ENCODE results near the gene MOBP. TPM values are rescaled to one million over a fixed set of nuclear protein-coding genes. Genes with fewer than 3 reads are reported as not detected.
A peak's percentile ranks its signal among the peaks of the same experiment; 100 is the strongest.

Gene MOBP, protein sequence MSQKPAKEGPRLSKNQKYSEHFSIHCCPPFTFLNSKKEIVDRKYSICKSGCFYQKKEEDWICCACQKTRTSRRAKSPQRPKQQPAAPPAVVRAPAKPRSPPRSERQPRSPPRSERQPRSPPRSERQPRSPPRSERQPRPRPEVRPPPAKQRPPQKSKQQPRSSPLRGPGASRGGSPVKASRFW
- total RNA-seq (2021; fragmentation: NEBNext Ultra II Directional; extraction: Animal tissue kit (Norgen Biotek cat#: 25700)) (0.10 and 0.50 TPM in 2 replicates), polyA plus RNA-seq (2011; rRNA removed) (0.06 and 0.24 TPM in 2 replicates), polyA minus RNA-seq (2011; rRNA and poly(A)+ RNA removed) (not detected in 2 replicates)
- 0.03 TPM for polyA plus RNA-seq (2011; cell fraction: cytosol; rRNA removed)
- 0.10 TPM for polyA plus RNA-seq (2011; cell fraction: nucleus; rRNA removed)
- 0.09 to 0.11 TPM in 2 of 4 replicates, not detected in the others for polyA plus RNA-seq (2012, experiment 1 of 2)
- not detected for polyA plus RNA-seq (2012, experiment 2 of 2)
- 0.08 TPM for polyA plus RNA-seq (2013, experiment 1 of 2)
- polyA plus RNA-seq (2013, experiment 2 of 2) = 0.17 TPM
- not detected for polyA minus RNA-seq (2011; cell fraction: cytosol; rRNA and poly(A)+ RNA removed)
- not detected for polyA minus RNA-seq (2011; cell fraction: nucleus; rRNA and poly(A)+ RNA removed)
- long read RNA-seq, experiment 1 = 0 reads
- long read RNA-seq, experiment 2 = 0 reads

DNA sequence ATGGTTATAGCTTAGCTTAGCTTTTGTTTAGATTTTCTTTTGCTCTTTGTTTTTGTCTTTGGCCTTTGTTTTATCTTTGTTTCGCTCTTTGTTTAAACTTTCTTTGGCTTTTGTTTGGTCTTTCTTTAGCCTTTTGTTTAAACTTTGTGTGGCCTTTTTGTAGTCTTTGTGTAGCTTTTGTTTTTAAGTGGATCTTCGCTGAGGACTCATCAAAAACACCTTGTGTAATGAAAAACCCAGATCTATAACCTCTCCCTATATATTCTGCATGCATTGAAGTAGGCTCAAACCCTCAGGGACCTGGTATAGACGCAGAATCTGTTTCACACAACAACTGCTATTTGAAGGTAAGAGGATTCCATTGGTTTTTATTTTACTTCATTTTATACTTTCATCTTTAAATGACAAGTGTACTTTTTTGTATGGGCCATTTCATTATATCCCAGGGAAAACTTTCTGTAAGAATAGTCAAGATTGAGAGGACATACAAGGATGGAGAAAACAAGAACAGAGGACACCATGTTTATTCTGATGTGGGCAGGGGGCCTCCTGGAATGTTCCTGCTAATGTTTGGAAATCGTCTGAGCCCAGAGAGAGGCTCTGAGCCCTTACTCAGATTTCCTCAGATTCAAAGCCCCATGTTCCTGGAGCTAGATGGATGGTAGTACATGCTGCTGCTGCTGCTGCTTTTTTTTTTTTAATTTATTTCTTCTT lies at the start of gene MOBP:
Gene MOBP (plus strand): TSS at position 287 of the 714 bp plus-strand sequence. CDS start 34,390 bp downstream, outside the sequence.
- peak within 1 kb of the TSS; percentile 96 for H2AK5ac ChIP-seq (ENCODE audit: low read depth, low read length)
- peaks cover 0 to 5% (median under 1%) of the 10 kb centered on the region in 4 experiments; a peak in 2 of 7 replicates for H3K4me1 ChIP-seq (replicated peaks in 1 of 4; ENCODE audit: control insufficient read depth in 3 of 4, insufficient read depth in 4 of 4, low read length in 3 of 4)
- no peaks in the 10 kb centered on the region for H3K79me2 ChIP-seq (ENCODE audit: control insufficient read depth in 1 of 2, insufficient read depth in 2 of 2, low read length in 2 of 2)
- 0 out of 2 replicates have a peak within 1 kb of the TSS, but pooled peaks have one; percentile 55 for H2BK5ac ChIP-seq (ENCODE audit: low read depth, low read length)
- ChIA-PET POLR2A (ENCODE audit: partially characterized antibody) (interaction anchor here (1.4 kb wide), 1 partner anchor 24 kb away, joined by 3 read pairs; no protein-coding TSS in a partner anchor), CTCF (ENCODE audit: partially characterized antibody) (interaction anchor here (0.7 to 3.1 kb wide), 5 partner anchors 21 to 36 kb away, joined by 3 to 18 read pairs (median 4); no protein-coding TSS in a partner anchor)
- no peaks in the 10 kb centered on the region for H3K36me3 ChIP-seq (ENCODE audit: control insufficient read depth in 2 of 4, insufficient read depth in 4 of 4, low read length in 3 of 4)
- peaks cover 3% of the 10 kb centered on the region; the same call in 1 of the 2 replicates for H3K23me2 ChIP-seq (ENCODE audit: low read depth, low read length)
- no peak within 1 kb of the TSS for H3K4ac ChIP-seq (replicated peaks; ENCODE audit: insufficient read length, low read depth, low read length)
- DNase-seq (ENCODE audit: low read depth in 1 of 2, low spot score in 2 of 2) (no peak), FAIRE-seq (peak; percentile 72)
- no peaks in the 10 kb centered on the region for H4K20me1 ChIP-seq (replicated peaks in 1 of 2; ENCODE audit: control insufficient read depth in 1 of 2, insufficient read depth in 2 of 2, low read length in 2 of 2)
- H2BK120ac ChIP-seq (replicated peaks; ENCODE audit: low read depth, low read length) = no peak within 1 kb of the TSS
- peak within 1 kb of the TSS in 1 of 4 experiments; percentile 20; a peak in 3 of 8 replicates for H3K4me3 ChIP-seq (ENCODE audit: extremely low read depth in 1 of 4, insufficient read depth in 2 of 4, low read depth in 3 of 4, low read length in 4 of 4)
- 63% methylated on average over 4 of the region's 4 CpGs; no CpG with 5 or more reads in 1 of the 2 experiments for WGBS, 2 experiments (ENCODE audit: extremely low coverage in 1 of 2, insufficient coverage in 1 of 2, insufficient read length in 1 of 2, insufficient replicate concordance in 2 of 2, low coverage in 1 of 2, low lambda C conversion rate in 2 of 2, missing lambda C conversion rate in 1 of 2)
- H2AFZ ChIP-seq (ENCODE audit: low read length) = no peak within 1 kb of the TSS
- no peak within 1 kb of the TSS for H3K23ac ChIP-seq (ENCODE audit: insufficient read length)
- no peaks in the 10 kb centered on the region for H3K27me3 ChIP-seq (replicated peaks in 1 of 4; ENCODE audit: control insufficient read depth in 3 of 4, extremely low read depth in 1 of 4, insufficient read depth in 3 of 4, low read length in 3 of 4)
- H3K79me1 ChIP-seq (ENCODE audit: low read depth, low read length) = no peaks in the 10 kb centered on the region
- H3K56ac ChIP-seq (replicated peaks; ENCODE audit: insufficient read length, low read depth, low read length) = no peak within 1 kb of the TSS
- no peak within 1 kb of the TSS for H3K27ac ChIP-seq (ENCODE audit: low read depth, low read length)
- peak within 1 kb of the TSS; percentile 91 for H4K91ac ChIP-seq (replicated peaks; ENCODE audit: insufficient read length, low read length)
- peak within 1 kb of the TSS; percentile 52; the same call in 1 of the 2 replicates for H3K18ac ChIP-seq (ENCODE audit: extremely low read depth, low read length)
- 0 out of 4 replicates have a peak, but pooled peaks cover 0 to 3% of the 10 kb centered on the region in 2 experiments for H3K9me3 ChIP-seq (ENCODE audit: insufficient read depth in 2 of 2, low read depth in 1 of 2, low read length in 1 of 2)
- H2BK15ac ChIP-seq (ENCODE audit: low read length) = no peak within 1 kb of the TSS
- H2BK20ac ChIP-seq (ENCODE audit: low read length) = peak within 1 kb of the TSS; percentile 95; the same call in 1 of the 2 replicates
- H3K14ac ChIP-seq (ENCODE audit: insufficient read length) = no peak within 1 kb of the TSS
- H4K5ac ChIP-seq (ENCODE audit: insufficient read length, low read depth, low read length) = no peak within 1 kb of the TSS
- H4K8ac ChIP-seq (ENCODE audit: extremely low read depth, insufficient read depth, low read length) = no peak within 1 kb of the TSS
- peak within 1 kb of the TSS in 1 of 2 experiments; percentile 28; a peak in 2 of 4 replicates for H3K4me2 ChIP-seq (ENCODE audit: insufficient read depth in 1 of 2, low read depth in 2 of 2, low read length in 2 of 2)
- no peak within 1 kb of the TSS for H3K9ac ChIP-seq (replicated peaks in 1 of 4; ENCODE audit: extremely low read depth in 1 of 4, low read depth in 3 of 4, low read length in 3 of 4)
- peak within 1 kb of the TSS; percentile 99 for H2BK12ac ChIP-seq (ENCODE audit: low read depth, low read length)
- TF ChIP-seq CTBP2 (IDR thresholded peaks at IDR 0.05; ENCODE audit: borderline replicate concordance, insufficient read depth, insufficient read length, low read length) = no peak
- no peak for TF ChIP-seq TBP (IDR thresholded peaks at IDR 0.05; ENCODE audit: low read depth, low read length)
- TF ChIP-seq SIX5 (IDR thresholded peaks at IDR 0.05; ENCODE audit: low read depth, low read length) = peak; percentile 61

Data from H1 (cell line).